Left lung (tissue), 10 donors: ENCODE results near the gene PRRG3. TPM values are rescaled to one million over a fixed set of nuclear protein-coding genes. Genes with fewer than 3 reads are reported as not detected.
"Not testable (repeated sequence)": the region's sequence is repeated elsewhere in the genome, so short reads cannot be mapped to it uniquely, and the experiment has no call there.

ENCODE experiments used
- ATAC-seq: fragments of 200-7000 bp; cut with Tn5 transposase; one replicate; pipeline ENCODE4 v1.9.1; 2020; ENCODE audit warnings: moderate library complexity
- DNase-seq, 4 donors: peaks; one replicate each; pipeline ENCODE4 v3.0.0-alpha.2; 2013 to 2020
- H3K27ac ChIP-seq, 2 donors: fragments of 200-600 bp; sonication (generic) in 1 of 2; one replicate each; pipeline versions ENCODE4 v1.5.0 to v1.8.0; 2020 to 2021
- H3K27me3 ChIP-seq, 2 donors: fragments of 200-600 bp; sonication (generic) in 1 of 2; one replicate each; pipeline versions ENCODE4 v1.5.0 to v1.8.0; 2020 to 2021
- H3K36me3 ChIP-seq, 2 donors: fragments of 200-600 bp; sonication (generic) in 1 of 2; one replicate each; pipeline versions ENCODE4 v1.5.0 to v1.8.0; 2020 to 2021
- H3K4me1 ChIP-seq, 2 donors: fragments of 200-600 bp; one replicate each; pipeline ENCODE4 v1.8.0; 2021
- H3K4me3 ChIP-seq, 2 donors: fragments of 200-600 bp; sonication (generic) in 1 of 2; one replicate each; pipeline versions ENCODE4 v1.5.0 to v1.8.0; 2020 to 2021; ENCODE audit warnings: mild to moderate bottlenecking in 1 of 2
- H3K9me3 ChIP-seq, 2 donors: fragments of 200-600 bp; sonication (generic) in 1 of 2; one replicate each; pipeline versions ENCODE4 v1.5.0 to v1.8.0; 2020 to 2021
- intact Hi-C, 2 donors: fragments of 100-400 bp; cut with DNase I; formaldehyde crosslinking; loops; one replicate each; pipeline versions ENCODE4 v1.11.2 to v1.14.2; 2022
- polyA plus RNA-seq, 6 donors: library from polyadenylated mRNA; unstranded; fragments of 120-200 nt; gene quantifications; one replicate each; pipeline ENCODE4 v1.2.1, GENCODE V29; 2013; ENCODE audit not compliant: insufficient read length in 6 of 6
- total RNA-seq, 2 donors: library from RNA; stranded (reverse); fragmentation: NEBNext Ultra II Directional; extraction: Animal tissue kit (Norgen Biotek cat#: 25700); gene quantifications; one replicate each; pipeline ENCODE4 v1.2.1, GENCODE V29; 2021
- TF ChIP-seq, protein P1 (sequence below), 2 donors: fragments of 200-600 bp; sonication (generic) in 1 of 2; IDR thresholded peaks; one replicate each; pipeline versions ENCODE4 v1.5.0 to v1.8.0; 2021; ENCODE audit warnings: antibody characterized with exemption in 2 of 2
- donor health status: DM: no; HTN: yes; CAD: no.
- donor health status: DM: no; HTN: no; CAD: no.

The PRRG3 gene
- total and polyA plus RNA-seq, 8 donors: 1.9 to 17.5 (median 11.2) TPM

DNA sequence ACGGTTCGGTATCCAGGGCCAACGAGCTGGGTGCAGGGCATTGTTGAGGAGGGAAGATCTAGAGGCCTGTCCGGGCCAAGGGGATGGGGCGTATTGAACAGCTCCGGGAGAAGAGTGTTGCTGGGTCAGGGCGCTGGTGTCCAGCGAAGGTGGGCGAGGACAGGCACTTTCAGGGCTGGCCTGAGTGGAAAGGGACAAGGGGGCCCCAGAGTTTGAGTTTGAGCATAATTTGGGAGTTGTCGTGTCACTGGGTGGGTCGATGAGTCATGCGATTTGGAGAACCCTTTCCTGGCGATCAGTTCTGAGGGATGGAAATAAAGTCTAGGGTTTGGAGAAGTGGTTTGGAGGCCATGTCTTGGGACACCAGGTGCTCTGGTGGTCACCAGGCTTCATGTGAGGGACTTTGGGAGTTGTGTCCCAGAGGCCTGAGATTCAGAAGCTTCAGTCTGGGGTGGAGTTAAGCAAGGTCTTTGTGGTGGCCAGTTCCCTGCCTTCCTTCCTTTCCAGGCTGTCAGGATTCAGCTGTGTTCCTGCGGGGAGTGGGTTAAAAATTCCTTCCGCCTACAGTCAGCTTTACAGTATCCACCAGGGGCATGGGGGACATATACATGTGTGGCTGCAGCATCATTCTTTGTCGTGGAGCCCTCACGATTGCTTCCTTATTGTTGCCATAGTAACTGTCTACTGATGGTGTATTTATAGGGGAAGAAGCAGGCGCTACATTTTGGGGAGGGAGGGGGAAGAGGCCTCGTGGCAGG, 504 bp downstream of the PRRG3 start:
- Histone ChIP-seq H3K27ac (no peak overlapping the region), H3K9me3 (no peaks in the 10 kb centered on the region), H3K4me1 (no peaks in the 10 kb centered on the region), H3K4me3 (no peak overlapping the region), H3K36me3 (no peaks in the 10 kb centered on the region), H3K27me3 (peaks cover 0 to 19% of the 10 kb centered on the region in 2 donors)
- intact Hi-C loops: no loop called here
- ATAC-seq (no peak), DNase-seq (no peak)
- TF ChIP-seq, protein P1, sequence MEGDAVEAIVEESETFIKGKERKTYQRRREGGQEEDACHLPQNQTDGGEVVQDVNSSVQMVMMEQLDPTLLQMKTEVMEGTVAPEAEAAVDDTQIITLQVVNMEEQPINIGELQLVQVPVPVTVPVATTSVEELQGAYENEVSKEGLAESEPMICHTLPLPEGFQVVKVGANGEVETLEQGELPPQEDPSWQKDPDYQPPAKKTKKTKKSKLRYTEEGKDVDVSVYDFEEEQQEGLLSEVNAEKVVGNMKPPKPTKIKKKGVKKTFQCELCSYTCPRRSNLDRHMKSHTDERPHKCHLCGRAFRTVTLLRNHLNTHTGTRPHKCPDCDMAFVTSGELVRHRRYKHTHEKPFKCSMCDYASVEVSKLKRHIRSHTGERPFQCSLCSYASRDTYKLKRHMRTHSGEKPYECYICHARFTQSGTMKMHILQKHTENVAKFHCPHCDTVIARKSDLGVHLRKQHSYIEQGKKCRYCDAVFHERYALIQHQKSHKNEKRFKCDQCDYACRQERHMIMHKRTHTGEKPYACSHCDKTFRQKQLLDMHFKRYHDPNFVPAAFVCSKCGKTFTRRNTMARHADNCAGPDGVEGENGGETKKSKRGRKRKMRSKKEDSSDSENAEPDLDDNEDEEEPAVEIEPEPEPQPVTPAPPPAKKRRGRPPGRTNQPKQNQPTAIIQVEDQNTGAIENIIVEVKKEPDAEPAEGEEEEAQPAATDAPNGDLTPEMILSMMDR (IDR thresholded peaks at IDR 0.05): no peak

DNA sequence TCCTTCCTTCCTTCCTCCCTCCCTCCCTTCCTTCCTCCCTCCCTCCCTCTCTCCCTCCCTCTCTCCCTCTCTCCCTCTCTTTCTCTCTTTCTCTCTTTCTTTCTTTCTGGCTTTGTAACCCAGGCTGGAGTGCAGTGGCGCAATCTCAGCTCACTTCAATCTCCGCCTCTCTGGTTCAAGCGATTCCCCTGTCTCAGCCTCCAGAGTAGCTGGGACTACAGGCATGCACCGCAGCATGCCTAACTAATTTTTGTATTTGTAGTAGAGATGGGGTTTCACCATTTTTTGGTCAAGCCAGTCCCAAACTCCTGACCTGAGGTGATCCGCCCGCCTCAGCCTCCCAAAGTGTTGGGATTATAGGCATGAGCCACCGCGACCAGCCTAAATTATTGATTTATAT, 1.8 kb downstream of the PRRG3 start:
- ATAC-seq, H3K27ac ChIP-seq, intact Hi-C loops: not testable (repeated sequence)

DNA sequence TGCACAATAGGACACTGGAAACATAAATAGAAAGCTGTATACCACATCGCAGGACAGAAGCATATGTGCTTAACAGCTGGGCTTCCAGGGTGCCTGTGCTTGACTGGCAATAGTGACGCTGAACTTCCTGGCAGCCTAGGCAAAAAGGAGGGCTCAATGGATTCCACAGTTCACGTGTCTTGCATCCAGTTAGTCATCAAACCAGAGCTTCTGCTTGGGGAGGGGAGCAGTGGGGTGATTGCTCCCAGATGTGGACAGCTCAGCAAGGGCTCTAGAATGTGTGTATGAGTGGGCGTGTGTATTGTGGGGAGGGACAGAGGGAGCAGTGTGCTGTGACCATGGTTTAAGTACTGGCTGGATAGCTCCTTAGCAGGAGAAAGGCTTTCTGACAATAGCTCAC, 2.3 kb downstream of the PRRG3 start:
- H3K27ac ChIP-seq: no peak overlapping the region

More for the DNA sequence above, 1.8 kb downstream of the PRRG3 start:
- H3K4me3 ChIP-seq, H3K9me3 ChIP-seq, H3K36me3 ChIP-seq, H3K4me1 ChIP-seq, DNase-seq: not testable (repeated sequence)
- H3K27me3 ChIP-seq: peaks cover 0 to 19% of the 10 kb centered on the region in 2 donors

DNA sequence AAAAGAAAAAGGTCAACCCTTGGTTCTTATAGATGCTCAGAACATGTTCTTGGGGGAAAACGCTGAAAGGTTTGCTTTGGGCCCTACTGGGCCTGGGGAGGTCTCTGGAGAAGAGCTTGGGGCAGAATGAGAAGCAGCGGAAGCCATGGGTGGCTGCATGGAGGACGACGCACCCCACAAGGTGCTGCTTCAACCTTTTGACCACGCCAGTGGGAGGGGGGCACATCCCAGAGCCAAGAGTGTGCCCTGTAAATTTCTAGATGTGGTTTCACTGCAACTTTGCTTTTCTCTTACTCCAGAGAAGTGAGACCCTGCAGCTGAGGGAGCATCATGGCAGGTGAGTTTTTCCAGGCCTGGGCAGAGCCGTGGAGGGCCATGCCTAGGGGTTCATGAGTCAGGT, 3.2 kb downstream of the PRRG3 start:
- ATAC-seq: no peak
- TF ChIP-seq, protein P1 (IDR thresholded peaks at IDR 0.05): no peak
- DNase-seq: no peak
- Histone ChIP-seq H3K27ac (no peak overlapping the region), H3K27me3 (peaks cover 0 to 19% of the 10 kb centered on the region in 2 donors), H3K36me3 (no peaks in the 10 kb centered on the region), H3K4me1 (no peaks in the 10 kb centered on the region), H3K9me3 (no peaks in the 10 kb centered on the region), H3K4me3 (no peak overlapping the region)
- intact Hi-C loops: no loop called here

More for the DNA sequence above, 2.3 kb downstream of the PRRG3 start:
- Histone ChIP-seq H3K4me3 (no peak overlapping the region), H3K4me1 (no peaks in the 10 kb centered on the region), H3K27me3 (peaks cover 0 to 19% of the 10 kb centered on the region in 2 donors), H3K9me3 (no peaks in the 10 kb centered on the region), H3K36me3 (no peaks in the 10 kb centered on the region)
- intact Hi-C loops: no loop called here
- TF ChIP-seq, protein P1 (IDR thresholded peaks at IDR 0.05): no peak
- DNase-seq (peak in 1 of 4 donors; percentile 46), ATAC-seq (peak; percentile 59)

DNA sequence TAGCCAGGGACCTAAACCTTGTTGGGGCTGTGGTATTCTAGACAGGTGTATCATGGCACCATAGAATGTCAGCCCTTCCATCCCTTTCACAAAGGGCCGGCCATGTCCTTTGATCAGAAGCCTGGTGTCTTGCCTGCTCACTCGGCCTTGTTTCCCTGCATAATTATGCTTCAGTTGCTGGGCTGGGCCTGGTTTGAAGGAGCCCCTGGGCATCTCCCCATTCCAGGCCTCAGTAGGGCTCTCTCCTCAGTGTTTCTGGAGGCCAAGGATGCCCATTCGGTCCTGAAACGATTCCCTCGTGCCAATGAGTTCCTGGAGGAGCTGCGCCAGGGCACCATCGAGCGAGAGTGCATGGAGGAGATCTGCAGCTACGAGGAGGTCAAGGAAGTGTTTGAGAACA, 4.5 kb downstream of the PRRG3 start:
- intact Hi-C loops: no loop called here
- ATAC-seq: no peak
- Histone ChIP-seq H3K27ac (no peak overlapping the region), H3K9me3 (no peaks in the 10 kb centered on the region), H3K4me1 (no peaks in the 10 kb centered on the region), H3K27me3 (peaks cover 0 to 11% of the 10 kb centered on the region in 2 donors), H3K36me3 (no peaks in the 10 kb centered on the region), H3K4me3 (no peak overlapping the region)
- DNase-seq: no peak
- TF ChIP-seq, protein P1 (IDR thresholded peaks at IDR 0.05): no peak
